ENCODE data around the gene MYH14. TPM values are rescaled to one million over a fixed set of nuclear protein-coding genes. Genes with fewer than 3 reads are reported as not detected.

Gene MYH14
- total and polyA plus RNA-seq, 9 of the 15 experiments (the other 6 are each of a cell fraction or from before 2014, with no cell fraction given) = 0.04 to 0.86 (median 0.19) TPM; not detected in 2

DNA sequence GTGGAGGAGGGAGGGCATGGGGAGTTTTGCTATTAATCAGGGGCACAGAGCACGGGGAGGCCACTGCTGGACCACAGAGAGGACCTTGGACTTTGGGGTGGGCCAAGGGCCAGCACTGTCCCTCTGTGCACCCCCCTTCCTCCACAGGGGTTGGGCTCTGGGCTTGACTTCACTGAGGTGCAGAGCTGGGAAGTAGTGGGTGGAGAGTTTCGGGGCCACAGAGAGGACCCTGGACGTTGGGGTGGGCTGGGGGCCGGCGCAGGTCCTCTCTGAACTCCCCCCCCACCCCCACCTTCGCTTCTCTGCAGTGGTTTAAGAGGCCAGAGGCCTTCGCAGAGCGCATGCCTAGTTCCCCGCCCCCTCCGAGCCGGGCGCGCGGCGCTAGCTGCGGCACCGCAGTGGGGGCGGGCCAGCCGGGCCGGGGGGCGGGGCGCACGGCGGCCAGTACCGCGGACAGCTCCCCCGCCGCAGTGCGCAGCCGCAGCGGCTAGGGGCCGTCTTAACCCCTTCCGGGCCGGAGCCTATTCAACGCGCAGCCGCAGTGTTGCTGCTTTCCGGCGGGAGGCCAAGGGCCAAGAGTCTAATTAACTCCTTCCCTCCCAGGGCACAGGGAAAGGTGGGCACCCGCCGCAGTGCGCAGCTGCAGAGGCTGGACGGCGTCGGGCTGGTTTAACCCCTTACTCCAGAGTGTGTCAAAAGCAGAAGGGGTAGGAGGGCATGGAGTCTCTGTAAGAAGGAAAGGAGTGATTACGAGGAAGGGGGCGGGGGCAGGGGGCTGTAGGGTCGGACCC is 122.1 kb downstream of the MYH14 start (continued):
- TF ChIP-seq, protein P1, sequence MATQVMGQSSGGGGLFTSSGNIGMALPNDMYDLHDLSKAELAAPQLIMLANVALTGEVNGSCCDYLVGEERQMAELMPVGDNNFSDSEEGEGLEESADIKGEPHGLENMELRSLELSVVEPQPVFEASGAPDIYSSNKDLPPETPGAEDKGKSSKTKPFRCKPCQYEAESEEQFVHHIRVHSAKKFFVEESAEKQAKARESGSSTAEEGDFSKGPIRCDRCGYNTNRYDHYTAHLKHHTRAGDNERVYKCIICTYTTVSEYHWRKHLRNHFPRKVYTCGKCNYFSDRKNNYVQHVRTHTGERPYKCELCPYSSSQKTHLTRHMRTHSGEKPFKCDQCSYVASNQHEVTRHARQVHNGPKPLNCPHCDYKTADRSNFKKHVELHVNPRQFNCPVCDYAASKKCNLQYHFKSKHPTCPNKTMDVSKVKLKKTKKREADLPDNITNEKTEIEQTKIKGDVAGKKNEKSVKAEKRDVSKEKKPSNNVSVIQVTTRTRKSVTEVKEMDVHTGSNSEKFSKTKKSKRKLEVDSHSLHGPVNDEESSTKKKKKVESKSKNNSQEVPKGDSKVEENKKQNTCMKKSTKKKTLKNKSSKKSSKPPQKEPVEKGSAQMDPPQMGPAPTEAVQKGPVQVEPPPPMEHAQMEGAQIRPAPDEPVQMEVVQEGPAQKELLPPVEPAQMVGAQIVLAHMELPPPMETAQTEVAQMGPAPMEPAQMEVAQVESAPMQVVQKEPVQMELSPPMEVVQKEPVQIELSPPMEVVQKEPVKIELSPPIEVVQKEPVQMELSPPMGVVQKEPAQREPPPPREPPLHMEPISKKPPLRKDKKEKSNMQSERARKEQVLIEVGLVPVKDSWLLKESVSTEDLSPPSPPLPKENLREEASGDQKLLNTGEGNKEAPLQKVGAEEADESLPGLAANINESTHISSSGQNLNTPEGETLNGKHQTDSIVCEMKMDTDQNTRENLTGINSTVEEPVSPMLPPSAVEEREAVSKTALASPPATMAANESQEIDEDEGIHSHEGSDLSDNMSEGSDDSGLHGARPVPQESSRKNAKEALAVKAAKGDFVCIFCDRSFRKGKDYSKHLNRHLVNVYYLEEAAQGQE (IDR thresholded peaks at IDR 0.05; ENCODE audit: borderline replicate concordance) = peak; percentile 100
- TF ChIP-seq, protein P1 (CRISPR knock-in tag; IDR thresholded peaks at IDR 0.05; ENCODE audit: low read depth) = peak; percentile 100
- TF ChIP-seq IRF2 (CRISPR knock-in tag; IDR thresholded peaks at IDR 0.05) (no peak), SIN3B (IDR thresholded peaks at IDR 0.05; ENCODE audit: low read depth) (0 out of 2 replicates have a peak, but pooled peaks have one; percentile 30), ESRRA (IDR thresholded peaks at IDR 0.05; ENCODE audit: borderline replicate concordance, low read depth) (peak; percentile 41; the same call in 1 of the 2 replicates), MEIS2 (IDR thresholded peaks at IDR 0.05; ENCODE audit: partially characterized antibody) (peak; percentile 78), RB1 (IDR thresholded peaks at IDR 0.05; ENCODE audit: low read depth) (peak; percentile 79; the same call in 1 of the 2 replicates), TEAD1 (CRISPR knock-in tag; IDR thresholded peaks at IDR 0.05) (peak in 1 of 2 experiments; percentile 89; a peak in 2 of 4 replicates), TEAD2 (tag; IDR thresholded peaks at IDR 0.05) (no peak), ZNF124 (CRISPR knock-in tag; IDR thresholded peaks at IDR 0.05) (no peak), NONO (IDR thresholded peaks at IDR 0.05; ENCODE audit: low read depth in 2 of 2, low read length in 1 of 2) (0 out of 4 replicates have a peak, but pooled peaks of 1 of the 2 experiments have one; percentile 49), SP1 (CRISPR knock-in tag; IDR thresholded peaks at IDR 0.05) (peak; percentile 81; the same call in 1 of the 2 replicates)
- TF ChIP-seq, protein P2, sequence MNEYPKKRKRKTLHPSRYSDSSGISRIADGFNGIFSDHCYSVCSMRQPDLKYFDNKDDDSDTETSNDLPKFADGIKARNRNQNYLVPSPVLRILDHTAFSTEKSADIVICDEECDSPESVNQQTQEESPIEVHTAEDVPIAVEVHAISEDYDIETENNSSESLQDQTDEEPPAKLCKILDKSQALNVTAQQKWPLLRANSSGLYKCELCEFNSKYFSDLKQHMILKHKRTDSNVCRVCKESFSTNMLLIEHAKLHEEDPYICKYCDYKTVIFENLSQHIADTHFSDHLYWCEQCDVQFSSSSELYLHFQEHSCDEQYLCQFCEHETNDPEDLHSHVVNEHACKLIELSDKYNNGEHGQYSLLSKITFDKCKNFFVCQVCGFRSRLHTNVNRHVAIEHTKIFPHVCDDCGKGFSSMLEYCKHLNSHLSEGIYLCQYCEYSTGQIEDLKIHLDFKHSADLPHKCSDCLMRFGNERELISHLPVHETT (CRISPR knock-in tag; conservative IDR thresholded peaks at IDR 0.05 in 1 of 2, IDR thresholded peaks at IDR 0.05 in 1 of 2) = 0 out of 4 replicates have a peak, but pooled peaks of 1 of the 2 experiments have one; percentile 41
- TF ChIP-seq, protein P3, sequence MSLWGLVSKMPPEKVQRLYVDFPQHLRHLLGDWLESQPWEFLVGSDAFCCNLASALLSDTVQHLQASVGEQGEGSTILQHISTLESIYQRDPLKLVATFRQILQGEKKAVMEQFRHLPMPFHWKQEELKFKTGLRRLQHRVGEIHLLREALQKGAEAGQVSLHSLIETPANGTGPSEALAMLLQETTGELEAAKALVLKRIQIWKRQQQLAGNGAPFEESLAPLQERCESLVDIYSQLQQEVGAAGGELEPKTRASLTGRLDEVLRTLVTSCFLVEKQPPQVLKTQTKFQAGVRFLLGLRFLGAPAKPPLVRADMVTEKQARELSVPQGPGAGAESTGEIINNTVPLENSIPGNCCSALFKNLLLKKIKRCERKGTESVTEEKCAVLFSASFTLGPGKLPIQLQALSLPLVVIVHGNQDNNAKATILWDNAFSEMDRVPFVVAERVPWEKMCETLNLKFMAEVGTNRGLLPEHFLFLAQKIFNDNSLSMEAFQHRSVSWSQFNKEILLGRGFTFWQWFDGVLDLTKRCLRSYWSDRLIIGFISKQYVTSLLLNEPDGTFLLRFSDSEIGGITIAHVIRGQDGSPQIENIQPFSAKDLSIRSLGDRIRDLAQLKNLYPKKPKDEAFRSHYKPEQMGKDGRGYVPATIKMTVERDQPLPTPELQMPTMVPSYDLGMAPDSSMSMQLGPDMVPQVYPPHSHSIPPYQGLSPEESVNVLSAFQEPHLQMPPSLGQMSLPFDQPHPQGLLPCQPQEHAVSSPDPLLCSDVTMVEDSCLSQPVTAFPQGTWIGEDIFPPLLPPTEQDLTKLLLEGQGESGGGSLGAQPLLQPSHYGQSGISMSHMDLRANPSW (CRISPR knock-in tag; IDR thresholded peaks at IDR 0.05) = no peak

Data from K562 (cell line).